RWPE2 (cell line): ENCODE measurements around the gene MYO1H.
"Not testable (repeated sequence)": the region's sequence is repeated elsewhere in the genome, so short reads cannot be mapped to it uniquely, and the experiment has no call there.

ENCODE experiments used
- ATAC-seq: fragments of 200-7000 bp; cut with Tn5 transposase; 3 replicates; pipeline ENCODE4 v1.9.1; 2021; ENCODE audit warnings: low read depth
- DNase-seq: peaks from one replicate; pipeline ENCODE4 v3.0.0-alpha.2; 2020; ENCODE audit warnings: low spot score
- H3K27ac ChIP-seq: fragments of 450-650 bp; 2 replicates; pipeline ENCODE4 v1.5.1; 2017; ENCODE audit warnings: mild to moderate bottlenecking; ENCODE audit not compliant: poor library complexity, severe bottlenecking
- H3K27me3 ChIP-seq: fragments of 250-450 bp; sonication (Bioruptor Pico); 2 replicates; pipeline ENCODE4 v1.5.1; 2021; ENCODE audit warnings: mild to moderate bottlenecking, moderate library complexity; ENCODE audit not compliant: insufficient read depth, poor library complexity, severe bottlenecking
- H3K36me3 ChIP-seq: fragments of 250-450 bp; sonication (Bioruptor Pico); 2 replicates; pipeline ENCODE4 v1.5.1; 2020; ENCODE audit warnings: low read depth, mild to moderate bottlenecking, moderate library complexity
- H3K4me1 ChIP-seq: fragments of 250-450 bp; sonication (Bioruptor Pico); 2 replicates; pipeline ENCODE4 v1.5.1; 2021; ENCODE audit warnings: mild to moderate bottlenecking, moderate library complexity; ENCODE audit not compliant: insufficient read depth, poor library complexity, severe bottlenecking
- H3K4me3 ChIP-seq: fragments of 250-450 bp; sonication (Bioruptor Pico); 2 replicates; pipeline ENCODE4 v1.5.1; 2021; ENCODE audit warnings: mild to moderate bottlenecking, moderate library complexity; ENCODE audit not compliant: severe bottlenecking
- H3K9me3 ChIP-seq: fragments of 250-450 bp; sonication (Bioruptor Pico); 2 replicates; pipeline ENCODE4 v1.5.1; 2021; ENCODE audit warnings: mild to moderate bottlenecking, moderate library complexity; ENCODE audit not compliant: severe bottlenecking
- CTCF ChIP-seq: fragments of 450-650 bp; IDR thresholded peaks from one replicate; pipeline ENCODE4 v1.5.1; 2017; ENCODE audit warnings: mild to moderate bottlenecking, moderate library complexity; ENCODE audit not compliant: poor library complexity, severe bottlenecking

MYO1H gene

GRCh38 chr12:109473006-109473405, 125.3 kb downstream of the MYO1H start:
- Histone ChIP-seq H3K4me1 (peaks cover 8% of the 10 kb centered on the region), H3K9me3 (no peaks in the 10 kb centered on the region), H3K27me3 (no peaks in the 10 kb centered on the region), H3K36me3 (peaks cover 58% of the 10 kb centered on the region), H3K27ac (no peak overlapping the region), H3K4me3 (no peak overlapping the region)
- DNase-seq (no peak), ATAC-seq (no peak)
- TF ChIP-seq CTCF = no peak

DNA sequence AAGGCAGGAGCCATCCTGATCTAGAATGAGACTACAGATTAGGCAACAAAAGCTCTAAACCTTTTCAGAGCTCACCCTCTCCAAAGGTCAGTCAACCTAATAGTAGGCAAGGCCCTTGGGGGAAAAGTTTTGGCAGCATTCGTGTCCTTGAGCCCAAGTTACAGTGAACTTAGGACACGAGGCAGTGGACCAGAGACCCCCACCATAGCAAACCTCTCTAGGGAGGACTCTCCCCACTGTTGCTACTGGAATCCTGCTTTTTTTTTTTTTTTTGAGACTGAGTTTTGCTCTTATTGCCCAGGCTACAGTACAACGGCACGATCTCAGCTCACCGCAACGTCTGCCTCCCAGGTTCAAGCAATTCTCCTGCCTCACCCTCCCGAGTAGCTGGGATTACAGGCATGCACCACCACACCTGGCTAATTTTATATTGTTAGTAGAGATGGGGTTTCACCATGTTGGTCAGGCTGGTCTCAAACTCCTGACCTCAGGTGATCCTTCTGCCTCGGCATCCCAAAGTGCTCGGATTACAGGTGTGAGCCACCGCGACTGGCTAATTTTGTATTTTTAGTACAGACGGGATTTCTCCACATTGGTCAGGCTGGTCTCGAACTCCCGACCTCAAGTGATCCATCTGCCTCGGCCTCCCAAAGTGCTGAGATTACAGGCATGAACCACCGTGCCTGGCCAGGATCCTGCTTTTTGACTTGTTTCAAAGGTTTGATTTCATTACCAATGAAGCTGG, 126.0 kb downstream of the MYO1H start:
- not testable (repeated sequence) for DNase-seq, H3K9me3 ChIP-seq, H3K27ac ChIP-seq, ATAC-seq, H3K4me3 ChIP-seq, H3K27me3 ChIP-seq
- Histone ChIP-seq H3K4me1 (peaks cover 14% of the 10 kb centered on the region), H3K36me3 (peaks cover 53% of the 10 kb centered on the region)

GRCh38 chr12:109475121-109475520, 127.4 kb downstream of the MYO1H start:
- Histone ChIP-seq H3K9me3 (no peaks in the 10 kb centered on the region), H3K4me3 (no peak overlapping the region), H3K27ac (no peak overlapping the region), H3K27me3 (no peaks in the 10 kb centered on the region), H3K4me1 (peaks cover 18% of the 10 kb centered on the region), H3K36me3 (peaks cover 47% of the 10 kb centered on the region)
- TF ChIP-seq CTCF = no peak
- DNase-seq (no peak), ATAC-seq (no peak)

- Histone ChIP-seq H3K9me3 (no peaks in the 10 kb centered on the region), H3K27ac (peak overlapping the region; percentile 57), H3K4me1 (peaks cover 18% of the 10 kb centered on the region), H3K36me3 (peaks cover 41% of the 10 kb centered on the region), H3K27me3 (no peaks in the 10 kb centered on the region), H3K4me3 (peak overlapping the region; percentile 89)
- ATAC-seq (0 out of 3 replicates have a peak, but pooled peaks have one; percentile 4), DNase-seq (no peak)
- TF ChIP-seq CTCF = no peak
Observed at GRCh38 chr12:109475993-109476806, 128.5 kb downstream of the MYO1H start.

GRCh38 chr12:109476807-109477184, 129.1 kb downstream of the MYO1H start:
- Histone ChIP-seq H3K4me1 (peaks cover 18% of the 10 kb centered on the region), H3K9me3 (no peaks in the 10 kb centered on the region), H3K36me3 (peaks cover 36% of the 10 kb centered on the region), H3K27me3 (no peaks in the 10 kb centered on the region), H3K27ac (peak overlapping the region; percentile 57), H3K4me3 (peak overlapping the region; percentile 89)
- ATAC-seq (no peak), DNase-seq (no peak)
- TF ChIP-seq CTCF = no peak
